ENCODE data around the gene ZNF784.

DNA sequence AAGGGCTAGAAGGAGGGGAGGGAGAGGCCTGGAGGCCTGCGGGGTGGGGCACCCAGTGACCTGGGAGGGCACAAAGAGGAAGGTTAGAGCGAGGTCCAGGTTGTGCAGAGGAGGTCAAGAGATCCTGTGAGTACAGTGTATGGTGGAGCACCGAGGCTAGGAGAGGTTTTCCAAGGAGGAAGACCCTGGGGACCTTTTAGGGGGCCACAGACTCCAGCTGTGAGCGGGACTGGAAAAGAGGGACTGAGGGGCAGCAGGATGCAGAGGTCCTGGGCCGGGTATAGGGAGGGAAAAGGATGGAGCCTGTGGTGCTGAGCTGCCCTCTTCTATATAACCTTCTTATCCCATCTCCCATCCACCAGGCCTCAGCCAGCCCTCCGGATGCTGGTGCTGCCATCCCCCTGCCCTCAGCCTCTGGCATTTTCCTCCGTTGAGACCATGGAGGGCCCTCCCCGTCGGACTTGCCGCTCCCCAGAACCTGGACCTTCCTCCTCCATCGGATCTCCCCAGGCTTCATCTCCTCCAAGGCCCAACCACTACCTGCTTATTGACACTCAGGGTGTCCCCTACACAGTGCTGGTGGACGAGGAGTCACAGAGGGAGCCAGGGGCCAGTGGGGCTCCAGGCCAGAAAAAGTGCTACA, 19.9 kb upstream of the ZNF784 start:
- TF ChIP-seq, protein P1, sequence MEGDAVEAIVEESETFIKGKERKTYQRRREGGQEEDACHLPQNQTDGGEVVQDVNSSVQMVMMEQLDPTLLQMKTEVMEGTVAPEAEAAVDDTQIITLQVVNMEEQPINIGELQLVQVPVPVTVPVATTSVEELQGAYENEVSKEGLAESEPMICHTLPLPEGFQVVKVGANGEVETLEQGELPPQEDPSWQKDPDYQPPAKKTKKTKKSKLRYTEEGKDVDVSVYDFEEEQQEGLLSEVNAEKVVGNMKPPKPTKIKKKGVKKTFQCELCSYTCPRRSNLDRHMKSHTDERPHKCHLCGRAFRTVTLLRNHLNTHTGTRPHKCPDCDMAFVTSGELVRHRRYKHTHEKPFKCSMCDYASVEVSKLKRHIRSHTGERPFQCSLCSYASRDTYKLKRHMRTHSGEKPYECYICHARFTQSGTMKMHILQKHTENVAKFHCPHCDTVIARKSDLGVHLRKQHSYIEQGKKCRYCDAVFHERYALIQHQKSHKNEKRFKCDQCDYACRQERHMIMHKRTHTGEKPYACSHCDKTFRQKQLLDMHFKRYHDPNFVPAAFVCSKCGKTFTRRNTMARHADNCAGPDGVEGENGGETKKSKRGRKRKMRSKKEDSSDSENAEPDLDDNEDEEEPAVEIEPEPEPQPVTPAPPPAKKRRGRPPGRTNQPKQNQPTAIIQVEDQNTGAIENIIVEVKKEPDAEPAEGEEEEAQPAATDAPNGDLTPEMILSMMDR (IDR thresholded peaks at IDR 0.05; ENCODE audit: low read depth, low read length): no peak
- no peak for TF ChIP-seq EZH2phosphoT487 (IDR thresholded peaks at IDR 0.05; ENCODE audit: low read depth)
